ENCODE measurements around the gene MMP24. TPM values are rescaled to one million over a fixed set of nuclear protein-coding genes. Genes with fewer than 3 reads are reported as not detected.
"Not testable (repeated sequence)": the region's sequence is repeated elsewhere in the genome, so short reads cannot be mapped to it uniquely, and the experiment has no call there.

Gene MMP24
- total and polyA plus RNA-seq, 2 donors from 2014 or later = 10.7 to 12.4 TPM

GRCh38 chr20:35251613-35251940 lies 25.1 kb downstream of the MMP24 start:
- H3K27me3 ChIP-seq (ENCODE audit: control insufficient read depth, insufficient read depth, low read length) = no peaks in the 10 kb centered on the region
- TF ChIP-seq CTCF (IDR thresholded peaks at IDR 0.05; ENCODE audit: borderline replicate concordance, extremely low read depth, insufficient read depth) = no peak
- peak overlapping the region in 1 of 3 donors; percentile 23 for H3K9ac ChIP-seq (ENCODE audit: low read length in 3 of 3)
- no peak for FAIRE-seq
- H3K4me1 ChIP-seq (ENCODE audit: control insufficient read depth in 2 of 3, insufficient read depth in 2 of 3, low read depth in 1 of 3, low read length in 3 of 3) = no peaks in the 10 kb centered on the region
- no peak for DNase-seq
- no peaks in the 10 kb centered on the region for H3K36me3 ChIP-seq (ENCODE audit: control insufficient read depth in 2 of 3, insufficient read depth in 3 of 3, low read length in 3 of 3)
- no peak overlapping the region for H3K27ac ChIP-seq (ENCODE audit: low read depth in 2 of 2, low read length in 2 of 2)
- H3K4me3 ChIP-seq (ENCODE audit: low read length in 3 of 3) = no peak overlapping the region
- no peaks in the 10 kb centered on the region for H3K9me3 ChIP-seq (ENCODE audit: control insufficient read depth in 2 of 3, insufficient read depth in 1 of 3, low read length in 3 of 3)
- intact Hi-C loops (cut with DNase I) = no loop called here

- Histone ChIP-seq H3K9me3 (ENCODE audit: control insufficient read depth in 2 of 3, insufficient read depth in 1 of 3, low read length in 3 of 3) (no peaks in the 10 kb centered on the region), H3K27me3 (ENCODE audit: control insufficient read depth, insufficient read depth, low read length) (no peaks in the 10 kb centered on the region), H3K4me3 (ENCODE audit: low read length in 3 of 3) (no peak overlapping the region), H3K27ac (ENCODE audit: low read depth in 2 of 2, low read length in 2 of 2) (no peak overlapping the region), H3K4me1 (ENCODE audit: control insufficient read depth in 2 of 3, insufficient read depth in 2 of 3, low read depth in 1 of 3, low read length in 3 of 3) (no peaks in the 10 kb centered on the region), H3K9ac (ENCODE audit: low read length in 3 of 3) (no peak overlapping the region), H3K36me3 (ENCODE audit: control insufficient read depth in 2 of 3, insufficient read depth in 3 of 3, low read length in 3 of 3) (no peaks in the 10 kb centered on the region)
- no peak for FAIRE-seq
- no peak for TF ChIP-seq CTCF (IDR thresholded peaks at IDR 0.05; ENCODE audit: borderline replicate concordance, extremely low read depth, insufficient read depth)
- no peak for DNase-seq
- intact Hi-C loops (cut with DNase I) = no loop called here
These were observed 25.6 kb downstream of the MMP24 start for GRCh38 chr20:35252037-35252461.

- FAIRE-seq; H3K27ac ChIP-seq (ENCODE audit: low read depth in 2 of 2, low read length in 2 of 2); H3K9ac ChIP-seq (ENCODE audit: low read length in 3 of 3); H3K4me3 ChIP-seq (ENCODE audit: low read length in 3 of 3); DNase-seq; intact Hi-C loops (cut with DNase I); H3K27me3 ChIP-seq (ENCODE audit: control insufficient read depth, insufficient read depth, low read length); H3K9me3 ChIP-seq (ENCODE audit: control insufficient read depth in 2 of 3, insufficient read depth in 1 of 3, low read length in 3 of 3); H3K4me1 ChIP-seq (ENCODE audit: control insufficient read depth in 2 of 3, insufficient read depth in 2 of 3, low read depth in 1 of 3, low read length in 3 of 3); H3K36me3 ChIP-seq (ENCODE audit: control insufficient read depth in 2 of 3, insufficient read depth in 3 of 3, low read length in 3 of 3): not testable (repeated sequence)
These were observed 26.1 kb downstream of the MMP24 start for GRCh38 chr20:35252598-35252997.

GRCh38 chr20:35253010-35253409 lies 26.5 kb downstream of the MMP24 start:
- no peak overlapping the region for H3K4me3 ChIP-seq (ENCODE audit: low read length in 3 of 3)
- no peak for TF ChIP-seq CTCF (IDR thresholded peaks at IDR 0.05; ENCODE audit: borderline replicate concordance, extremely low read depth, insufficient read depth)
- H3K4me1 ChIP-seq (ENCODE audit: control insufficient read depth in 2 of 3, insufficient read depth in 2 of 3, low read depth in 1 of 3, low read length in 3 of 3) = peaks cover 0 to 10% (median 5%) of the 10 kb centered on the region in 3 donors
- DNase-seq (no peak), FAIRE-seq (no peak)
- H3K36me3 ChIP-seq (ENCODE audit: control insufficient read depth in 2 of 3, insufficient read depth in 3 of 3, low read length in 3 of 3) = no peaks in the 10 kb centered on the region
- H3K27ac ChIP-seq (ENCODE audit: low read depth in 2 of 2, low read length in 2 of 2) = no peak overlapping the region
- intact Hi-C loops (cut with DNase I) = no loop called here
- H3K9ac ChIP-seq (ENCODE audit: low read length in 3 of 3) = no peak overlapping the region
- no peaks in the 10 kb centered on the region for H3K9me3 ChIP-seq (ENCODE audit: control insufficient read depth in 2 of 3, insufficient read depth in 1 of 3, low read length in 3 of 3)
- no peaks in the 10 kb centered on the region for H3K27me3 ChIP-seq (ENCODE audit: control insufficient read depth, insufficient read depth, low read length)

Measured in kidney (tissue), 14 donors.